ENCODE results near the gene TRAK1.

DNA sequence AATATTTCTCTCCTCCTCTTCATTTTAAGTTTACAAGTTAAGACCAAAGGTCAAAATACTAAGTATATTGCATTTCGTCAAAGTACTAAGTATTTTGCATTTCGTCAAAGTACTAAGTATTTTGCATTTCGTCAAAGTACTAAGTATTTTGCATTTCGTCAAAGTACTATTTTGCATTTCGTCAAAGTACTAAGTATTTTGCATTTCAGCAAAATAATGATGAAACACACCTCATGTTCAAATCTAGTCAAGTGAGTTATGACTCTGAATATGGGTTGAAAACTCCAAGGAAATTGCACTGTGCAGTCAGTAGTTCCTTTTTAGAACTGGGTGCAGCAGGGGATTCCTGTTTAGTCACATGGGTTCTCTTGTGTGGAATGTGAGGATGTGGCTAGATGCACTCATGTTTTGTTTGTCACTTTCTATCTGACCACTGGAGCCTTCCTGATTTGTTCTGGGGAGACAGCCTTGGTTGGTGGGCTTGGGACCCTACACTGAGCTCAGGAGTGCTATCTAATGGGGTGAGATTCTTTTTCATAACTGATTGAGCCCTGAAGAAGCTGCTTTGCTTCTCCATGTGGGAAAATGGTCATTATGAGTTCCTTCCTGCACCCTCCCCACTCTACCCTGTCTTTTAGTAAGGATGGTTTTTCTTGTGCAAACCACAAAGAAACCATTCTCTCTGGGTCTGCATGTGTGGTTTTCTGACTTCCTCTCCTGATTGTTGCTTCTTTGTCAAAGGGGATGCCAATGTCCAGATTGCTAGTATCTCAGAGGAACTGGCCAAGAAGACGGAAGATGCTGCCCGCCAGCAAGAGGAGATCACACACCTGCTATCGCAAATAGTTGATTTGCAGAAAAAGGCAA lies 101.4 kb downstream of the TRAK1 start:
- TF ChIP-seq, protein P1, sequence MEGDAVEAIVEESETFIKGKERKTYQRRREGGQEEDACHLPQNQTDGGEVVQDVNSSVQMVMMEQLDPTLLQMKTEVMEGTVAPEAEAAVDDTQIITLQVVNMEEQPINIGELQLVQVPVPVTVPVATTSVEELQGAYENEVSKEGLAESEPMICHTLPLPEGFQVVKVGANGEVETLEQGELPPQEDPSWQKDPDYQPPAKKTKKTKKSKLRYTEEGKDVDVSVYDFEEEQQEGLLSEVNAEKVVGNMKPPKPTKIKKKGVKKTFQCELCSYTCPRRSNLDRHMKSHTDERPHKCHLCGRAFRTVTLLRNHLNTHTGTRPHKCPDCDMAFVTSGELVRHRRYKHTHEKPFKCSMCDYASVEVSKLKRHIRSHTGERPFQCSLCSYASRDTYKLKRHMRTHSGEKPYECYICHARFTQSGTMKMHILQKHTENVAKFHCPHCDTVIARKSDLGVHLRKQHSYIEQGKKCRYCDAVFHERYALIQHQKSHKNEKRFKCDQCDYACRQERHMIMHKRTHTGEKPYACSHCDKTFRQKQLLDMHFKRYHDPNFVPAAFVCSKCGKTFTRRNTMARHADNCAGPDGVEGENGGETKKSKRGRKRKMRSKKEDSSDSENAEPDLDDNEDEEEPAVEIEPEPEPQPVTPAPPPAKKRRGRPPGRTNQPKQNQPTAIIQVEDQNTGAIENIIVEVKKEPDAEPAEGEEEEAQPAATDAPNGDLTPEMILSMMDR (IDR thresholded peaks at IDR 0.05; ENCODE audit: poor library complexity), result no peak
- TF ChIP-seq EZH2phosphoT487 (IDR thresholded peaks at IDR 0.05; ENCODE audit: low read depth, severe bottlenecking, unreplicated experiment) (no peak), EZH2 (IDR thresholded peaks at IDR 0.05; ENCODE audit: borderline replicate concordance) (no peak)
